HAP-1 (cell line): Measurements from ENCODE around the gene NBAS.
A peak's percentile ranks its signal among the peaks of the same experiment; 100 is the strongest.

Source experiments
- DNase-seq, 2 experiments: peaks; one replicate each; pipeline ENCODE4 v3.0.0-alpha.2; 2016 to 2020; ENCODE audit warnings: low spot score in 2 of 2
- H3K27me3 ChIP-seq: fragments of 250-450 bp; sonication (Bioruptor Pico); 2 replicates; pipeline ENCODE4 v1.5.1; 2020; ENCODE audit warnings: low read depth, mild to moderate bottlenecking, moderate library complexity
- H3K36me3 ChIP-seq: fragments of 250-450 bp; sonication (Bioruptor Pico); replicated peaks from 2 replicates; pipeline ENCODE4 v1.5.1; 2020; ENCODE audit warnings: mild to moderate bottlenecking
- H3K4me1 ChIP-seq: fragments of 250-450 bp; sonication (Bioruptor Pico); 2 replicates; pipeline ENCODE4 v1.5.1; 2020; ENCODE audit warnings: mild to moderate bottlenecking
- H3K4me3 ChIP-seq: fragments of 250-450 bp; sonication (Bioruptor Pico); 2 replicates; pipeline ENCODE4 v1.5.1; 2020; ENCODE audit warnings: mild to moderate bottlenecking, moderate library complexity
- H3K9me3 ChIP-seq: fragments of 250-450 bp; sonication (Bioruptor Pico); 2 replicates; pipeline ENCODE4 v1.5.1; 2020; ENCODE audit warnings: mild to moderate bottlenecking, moderate library complexity
- in situ Hi-C: fragments of 300-500 bp; cut with MboI; formaldehyde crosslinking; loops from 3 replicates; pipeline ENCODE4 v1.14.3; 2020; ENCODE audit warnings: low sequenced_read_pairs, inconsistent platforms, mixed read lengths

NBAS gene

DNA sequence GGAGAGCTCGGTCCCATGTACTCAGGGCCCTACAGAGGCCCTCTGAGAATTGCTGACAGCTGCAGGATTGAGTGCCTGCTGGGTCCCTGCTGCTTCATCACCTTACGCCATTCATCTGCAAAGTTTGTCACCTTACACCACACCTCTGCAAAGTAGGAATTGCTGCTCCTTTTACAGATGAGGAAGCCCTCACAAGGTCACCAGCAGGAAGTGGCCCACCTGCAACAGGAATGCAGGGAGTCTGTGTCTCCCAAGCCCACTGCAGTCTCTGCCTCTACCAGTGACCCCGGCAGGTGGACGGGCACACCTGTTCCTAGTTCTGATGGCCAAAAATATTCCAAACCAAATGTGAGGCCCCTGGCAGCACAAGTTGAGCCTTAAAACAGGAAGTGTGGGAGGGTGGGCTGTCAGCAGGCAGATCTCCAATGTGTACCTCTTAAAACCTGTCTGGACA lies 441.4 kb downstream of the NBAS start:
- no peaks in the 10 kb centered on the region for H3K27me3 ChIP-seq
- peaks cover 4% of the 10 kb centered on the region; the same call in 1 of the 2 replicates for H3K9me3 ChIP-seq
- in situ Hi-C loops: no loop called here
- H3K36me3 ChIP-seq: no peaks in the 10 kb centered on the region
- peaks cover 9% of the 10 kb centered on the region for H3K4me1 ChIP-seq
- no peak for DNase-seq
- no peak overlapping the region for H3K4me3 ChIP-seq

DNA sequence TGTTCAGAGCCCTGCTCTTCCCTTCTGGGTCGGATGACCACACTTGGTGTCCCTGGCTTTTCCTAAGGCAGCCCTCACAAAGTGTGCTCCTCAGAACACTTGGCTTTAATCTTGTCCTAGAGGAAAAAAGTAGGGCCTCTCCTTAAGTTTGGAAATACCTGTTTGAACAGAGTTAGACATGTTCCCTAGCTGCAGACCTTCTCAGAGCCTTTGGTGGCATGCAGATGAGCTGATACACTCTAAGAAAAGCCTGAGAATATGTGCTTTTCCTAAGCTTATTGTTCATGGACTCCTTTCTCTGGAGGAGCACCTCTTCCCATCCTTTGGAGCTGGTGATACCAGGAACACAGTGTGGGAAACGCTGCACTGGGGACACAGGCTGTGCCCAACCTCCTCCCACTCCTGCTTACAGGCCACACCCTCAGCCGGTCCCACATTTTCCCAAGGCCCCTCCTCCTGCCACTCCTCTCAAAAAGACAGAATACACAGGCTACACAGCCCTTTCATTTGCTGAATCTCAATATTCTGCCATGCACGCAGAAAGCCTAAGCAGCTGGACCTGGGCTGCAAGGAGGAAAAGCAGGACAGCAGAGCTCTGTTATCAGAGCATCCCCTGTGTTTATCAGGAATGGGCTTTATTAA lies 443.6 kb downstream of the NBAS start:
- peak in 1 of 2 experiments; percentile 58 for DNase-seq
- no peaks in the 10 kb centered on the region for H3K27me3 ChIP-seq
- in situ Hi-C loops: no loop called here
- H3K36me3 ChIP-seq: no peaks in the 10 kb centered on the region
- H3K4me3 ChIP-seq: no peak overlapping the region
- no peaks in the 10 kb centered on the region for H3K9me3 ChIP-seq
- H3K4me1 ChIP-seq: peaks cover 9% of the 10 kb centered on the region
